Breast epithelium (tissue), 4 donors: ENCODE measurements around the gene RBM3. TPM values are rescaled to one million over a fixed set of nuclear protein-coding genes. Genes with fewer than 3 reads are reported as not detected.
"Not testable (repeated sequence)": the region's sequence is repeated elsewhere in the genome, so short reads cannot be mapped to it uniquely, and the experiment has no call there.

Experiments used
- DNase-seq, 2 donors: peaks; one replicate each; pipeline ENCODE4 v3.0.0-alpha.2; 2019; ENCODE audit warnings: low spot score in 2 of 2
- H3K27ac ChIP-seq, 2 donors: fragments of 200-600 bp; sonication (generic) in 1 of 2; one replicate each; pipeline ENCODE4 v1.5.1; 2016 to 2019; ENCODE audit warnings: mild to moderate bottlenecking in 1 of 2
- H3K27me3 ChIP-seq, 2 donors: fragments of 200-600 bp; sonication (generic) in 1 of 2; one replicate each; pipeline versions ENCODE4 v1.5.1 to v1.6.0; 2017 to 2019; ENCODE audit warnings: control low read depth in 1 of 2, mild to moderate bottlenecking in 1 of 2
- H3K36me3 ChIP-seq: fragments of 200-600 bp; one replicate; pipeline ENCODE4 v1.5.1; 2019
- H3K4me1 ChIP-seq, 2 donors: fragments of 200-600 bp; sonication (generic); one replicate each; pipeline ENCODE4 v1.5.1; 2016 to 2019; ENCODE audit warnings: control low read depth in 1 of 2
- H3K4me3 ChIP-seq, 3 donors: fragments of 200-600 bp; sonication (generic); 1 replicate in 2 of 3; 2 replicates in 1 of 3; pipeline ENCODE4 v1.5.1; 2016 to 2019; ENCODE audit warnings: mild to moderate bottlenecking in 3 of 3, moderate library complexity in 2 of 3
- H3K9me3 ChIP-seq, 2 donors: fragments of 200-600 bp; sonication (generic) in 1 of 2; one replicate each; pipeline ENCODE4 v1.5.1; 2016 to 2019; ENCODE audit warnings: control low read depth in 1 of 2
- CTCF ChIP-seq, 3 donors: fragments of 450-650 bp; IDR thresholded peaks; one replicate each; pipeline ENCODE4 v1.5.1; 2016 to 2017; ENCODE audit warnings: antibody characterized with exemption in 3 of 3, mild to moderate bottlenecking in 3 of 3, moderate library complexity in 3 of 3
- POLR2A ChIP-seq: fragments of 450-650 bp; IDR thresholded peaks from one replicate; pipeline ENCODE4 v1.6.1; 2016; ENCODE audit warnings: antibody characterized with exemption, mild to moderate bottlenecking, moderate library complexity
- POLR2AphosphoS5 ChIP-seq, 3 donors: sonication (generic); formaldehyde crosslinking; IDR thresholded peaks; one replicate each; pipeline ENCODE4 v1.6.1; 2017; ENCODE audit warnings: antibody characterized with exemption in 3 of 3
- intact Hi-C: fragments of 100-400 bp; cut with DNase I; formaldehyde crosslinking; loops from one replicate; pipeline ENCODE4 v1.15.1; 2023; ENCODE audit warnings: low total_unique reads
- total RNA-seq, 3 donors: library from RNA; depleted of rRNA; stranded (reverse); fragments of >200 nt; gene quantifications; one replicate each; pipeline ENCODE4 v1.1.0, GENCODE V29; 2016

RBM3 gene
- total RNA-seq, 3 donors from 2014 or later = 152 to 328 (median 213) TPM

GRCh38 chrX:48541140-48541814, 33.0 kb upstream of the RBM3 start:
- Histone ChIP-seq H3K4me1 (no peaks in the 10 kb centered on the region), H3K9me3 (no peaks in the 10 kb centered on the region), H3K27me3 (no peaks in the 10 kb centered on the region), H3K36me3 (no peaks in the 10 kb centered on the region), H3K4me3 (no peak overlapping the region), H3K27ac (no peak overlapping the region)
- TF ChIP-seq POLR2A = no peak
- TF ChIP-seq POLR2AphosphoS5 (IDR thresholded peaks at IDR 0.05) = no peak
- no peak for TF ChIP-seq CTCF (IDR thresholded peaks at IDR 0.05)
- intact Hi-C loops = no loop called here
- no peak for DNase-seq

- no peak for DNase-seq
- Histone ChIP-seq H3K9me3 (no peaks in the 10 kb centered on the region), H3K27me3 (peaks cover 0 to 6% of the 10 kb centered on the region in 2 donors), H3K4me1 (no peaks in the 10 kb centered on the region), H3K4me3 (no peak overlapping the region), H3K27ac (no peak overlapping the region), H3K36me3 (no peaks in the 10 kb centered on the region)
- TF ChIP-seq POLR2A (no peak), CTCF (IDR thresholded peaks at IDR 0.05) (no peak), POLR2AphosphoS5 (IDR thresholded peaks at IDR 0.05) (no peak)
- intact Hi-C loops = no loop called here
These were observed 25.4 kb upstream of the RBM3 start for GRCh38 chrX:48548871-48549270.

- H3K36me3 ChIP-seq = not testable (repeated sequence)
These were observed 18.5 kb upstream of the RBM3 start for GRCh38 chrX:48555731-48556325.

GRCh38 chrX:48558271-48558670, 16.0 kb upstream of the RBM3 start:
- no peak overlapping the region for H3K27ac ChIP-seq

More at GRCh38 chrX:48555731-48556325, 18.5 kb upstream of the RBM3 start:
- H3K9me3 ChIP-seq, H3K4me3 ChIP-seq, intact Hi-C loops, H3K4me1 ChIP-seq, H3K27ac ChIP-seq, H3K27me3 ChIP-seq, DNase-seq: not testable (repeated sequence)

GRCh38 chrX:48559636-48560035, 14.6 kb upstream of the RBM3 start:
- no peak overlapping the region for H3K27ac ChIP-seq
- H3K4me1 ChIP-seq = no peaks in the 10 kb centered on the region
- no peak for DNase-seq
- peaks cover 0 to 23% of the 10 kb centered on the region in 2 donors for H3K27me3 ChIP-seq
- H3K9me3 ChIP-seq = no peaks in the 10 kb centered on the region
- TF ChIP-seq POLR2A (no peak), CTCF (IDR thresholded peaks at IDR 0.05) (no peak), POLR2AphosphoS5 (IDR thresholded peaks at IDR 0.05) (no peak)
- H3K36me3 ChIP-seq = no peaks in the 10 kb centered on the region
- H3K4me3 ChIP-seq = no peak overlapping the region
- intact Hi-C loops = no loop called here

More at GRCh38 chrX:48558271-48558670, 16.0 kb upstream of the RBM3 start:
- intact Hi-C loops = no loop called here
- Histone ChIP-seq H3K36me3 (no peaks in the 10 kb centered on the region), H3K27me3 (peaks cover 0 to 19% of the 10 kb centered on the region in 2 donors), H3K9me3 (no peaks in the 10 kb centered on the region), H3K4me1 (no peaks in the 10 kb centered on the region), H3K4me3 (no peak overlapping the region)
- no peak for TF ChIP-seq POLR2AphosphoS5 (IDR thresholded peaks at IDR 0.05)
- no peak for TF ChIP-seq POLR2A
- no peak for TF ChIP-seq CTCF (IDR thresholded peaks at IDR 0.05)
- no peak for DNase-seq
